Effector memory CD8-positive, alpha-beta T cell (primary cell): ENCODE data around the gene RBBP5.

ENCODE experiments used
- ATAC-seq: fragments of 150-1000 bp; cut with Tn5 transposase; replicated peaks from 2 replicates; pipeline ENCODE4 v1.10.0; 2021; ENCODE audit warnings: mild to moderate bottlenecking, moderate library complexity
- DNase-seq, 3 experiments: peaks; one replicate each; pipeline ENCODE4 v3.0.0; 2021
- H3K27ac Mint-ChIP-seq, 2 donors: one replicate each; pipeline ENCODE4 v1.8.0; 2022; ENCODE audit warnings: mild to moderate bottlenecking in 2 of 2, mixed read lengths in 2 of 2, moderate library complexity in 2 of 2
- H3K27me3 Mint-ChIP-seq, 2 donors: one replicate each; pipeline ENCODE4 v1.8.0; 2022; ENCODE audit warnings: mixed read lengths in 2 of 2
- H3K36me3 Mint-ChIP-seq: one replicate; pipeline ENCODE4 v1.8.0; 2022; ENCODE audit warnings: mild to moderate bottlenecking, moderate library complexity, mixed read lengths; ENCODE audit not compliant: insufficient read depth
- H3K4me1 Mint-ChIP-seq, 2 donors: one replicate each; pipeline ENCODE4 v1.8.0; 2022; ENCODE audit warnings: low read depth in 2 of 2, mixed read lengths in 2 of 2
- H3K4me3 Mint-ChIP-seq, 2 donors: one replicate each; pipeline ENCODE4 v1.8.0; 2022; ENCODE audit warnings: mild to moderate bottlenecking in 2 of 2, mixed read lengths in 2 of 2, moderate library complexity in 2 of 2
- H3K9me3 Mint-ChIP-seq, 2 donors: one replicate each; pipeline ENCODE4 v1.8.0; 2022; ENCODE audit warnings: mixed read lengths in 2 of 2

The RBBP5 gene

DNA sequence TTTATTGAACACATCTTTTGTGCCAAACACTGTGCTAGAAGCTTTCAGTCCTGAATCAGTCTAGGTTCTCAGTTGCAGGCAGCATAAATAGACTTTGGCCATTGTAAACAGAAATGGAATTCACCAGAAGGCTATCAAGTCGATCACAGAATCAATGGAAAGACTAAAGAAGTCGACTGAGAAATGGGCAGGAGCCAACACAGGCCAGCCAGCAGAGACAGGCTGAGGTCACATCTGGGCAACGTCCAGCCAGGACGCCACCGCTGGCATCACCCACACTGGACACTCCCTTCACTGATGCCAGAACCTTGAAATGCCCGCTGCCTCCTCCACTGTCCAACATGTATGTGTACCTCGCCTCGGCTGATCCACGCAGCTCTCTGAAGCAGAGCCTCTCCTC lies 84.2 kb downstream of the RBBP5 start:
- Mint-ChIP-seq H3K4me3 (no peak overlapping the region), H3K36me3 (no peaks in the 10 kb centered on the region), H3K4me1 (no peaks in the 10 kb centered on the region), H3K9me3 (no peaks in the 10 kb centered on the region), H3K27ac (no peak overlapping the region), H3K27me3 (peaks cover 35 to 66% of the 10 kb centered on the region in 2 donors)
- DNase-seq (no peak), ATAC-seq (no peak)
